K562 (cell line): ENCODE data around the gene CYP4F11. TPM values are rescaled to one million over a fixed set of nuclear protein-coding genes. Genes with fewer than 3 reads are reported as not detected.
A peak's percentile ranks its signal among the peaks of the same experiment; 100 is the strongest.

Experiments used
- ATAC-seq: fragments of 200-7000 bp; cut with Tn5 transposase; 3 replicates; pipeline ENCODE4 v1.9.1; 2020; ENCODE audit warnings: moderate library complexity
- BruUV-seq: library from RNA; stranded (reverse); fragments of 400-500 nt; replicated peaks from 2 replicates; lab custom pipeline; 2021; lab: Mats Ljungman, UMichigan
- CTCF ChIA-PET: fragments of 300-600 bp; formaldehyde crosslinking; extraction: SDS; loops from one replicate; lab custom pipeline; 2021; ENCODE audit warnings: low intra/inter-chr PET ratio; lab: Yijun Ruan, JAX
- POLR2A ChIA-PET: fragments of 300-600, 350-650 bp; sonication (Branson Sonifier 250); formaldehyde crosslinking; extraction: SDS; loops from one replicate; lab custom pipeline; 2021; ENCODE audit warnings: antibody characterized with exemption, inconsistent platforms; lab: Yijun Ruan, JAX
- DNase-seq, 4 experiments: peaks; one replicate each; pipeline versions ENCODE4 v3.0.0 to v3.0.0-alpha.2; 2011 to 2018; ENCODE audit warnings: low spot score in 3 of 4, mixed read lengths in 3 of 4; ENCODE audit errors: extremely low read depth in 1 of 4
- FAIRE-seq: peaks from 2 replicates; lab custom pipeline; 2011; peaks lifted over from hg19 to GRCh38; lab: Jason Lieb, UNC
- H2AFZ ChIP-seq: 2 replicates; pipeline ENCODE4 v1.6.0; 2011; ENCODE audit warnings: low read depth, low read length, control low read depth, inconsistent platforms
- H3K27ac ChIP-seq: fragments of 200-600 bp; 3 replicates; pipeline ENCODE4 v1.8.0; 2011; ENCODE audit warnings: low read depth, mild to moderate bottlenecking, control low read depth, inconsistent platforms, low read length, moderate library complexity, mixed read lengths; ENCODE audit errors: extremely low read depth
- H3K27me3 ChIP-seq, 2 experiments: fragments of 300-600 bp in 1 of 2; 2 replicates in 1 of 2; 3 replicates in 1 of 2; pipeline versions ENCODE4 v1.6.0 to v1.8.0; 2011; ENCODE audit warnings: inconsistent platforms in 2 of 2, low read length in 2 of 2, mild to moderate bottlenecking in 1 of 2, mixed read lengths in 1 of 2, moderate library complexity in 1 of 2; ENCODE audit not compliant: control insufficient read depth in 2 of 2, insufficient read depth in 2 of 2
- H3K36me3 ChIP-seq: fragments of 300-600 bp; 3 replicates; pipeline ENCODE4 v1.8.0; 2011; ENCODE audit warnings: mild to moderate bottlenecking, low read length, inconsistent platforms; ENCODE audit not compliant: control insufficient read depth, insufficient read depth
- H3K4me1 ChIP-seq, 2 experiments: fragments of 200-600 bp in 1 of 2; replicated peaks in 1 of 2; 2 replicates in 1 of 2; 3 replicates in 1 of 2; pipeline versions ENCODE4 v1.5.1 to v1.8.0; 2011; ENCODE audit warnings: inconsistent platforms in 2 of 2, low read length in 2 of 2, mild to moderate bottlenecking in 1 of 2, mixed read lengths in 1 of 2, moderate library complexity in 1 of 2; ENCODE audit not compliant: control insufficient read depth in 2 of 2, insufficient read depth in 2 of 2
- H3K4me2 ChIP-seq: 2 replicates; pipeline ENCODE4 v1.6.1; 2011; ENCODE audit warnings: low read length, control low read depth, inconsistent platforms, mixed read lengths; ENCODE audit not compliant: insufficient read depth
- H3K4me3 ChIP-seq: fragments of 200-600 bp; sonication (generic), shearing (Covaris generic); 2 replicates; pipeline ENCODE4 v1.5.1; 2016; ENCODE audit warnings: control low read depth, inconsistent platforms
- H3K79me2 ChIP-seq: fragments of 200-600 bp; 3 replicates; pipeline ENCODE4 v1.8.0; 2011; ENCODE audit warnings: low read length, inconsistent platforms; ENCODE audit not compliant: control insufficient read depth, insufficient read depth
- H3K9ac ChIP-seq, 2 experiments: 2 replicates each; pipeline versions ENCODE4 v1.6.0 to v1.6.1; 2011; ENCODE audit warnings: low read depth in 2 of 2, low read length in 2 of 2, control low read depth in 1 of 2, inconsistent platforms in 1 of 2, mild to moderate bottlenecking in 1 of 2, mixed read lengths in 1 of 2; ENCODE audit not compliant: insufficient read depth in 1 of 2
- H3K9me1 ChIP-seq: one replicate; pipeline ENCODE4 v1.6.0; 2011; ENCODE audit warnings: inconsistent platforms, mild to moderate bottlenecking, low read length, moderate library complexity; ENCODE audit not compliant: control insufficient read depth, insufficient read depth
- H3K9me3 ChIP-seq: replicated peaks from 2 replicates; pipeline ENCODE4 v1.5.1; 2011; ENCODE audit warnings: low read depth, low read length, inconsistent platforms; ENCODE audit not compliant: control insufficient read depth, insufficient read depth
- H4K20me1 ChIP-seq: replicated peaks from 2 replicates; pipeline ENCODE4 v1.6.1; 2011; ENCODE audit warnings: low read length, inconsistent platforms, mixed read lengths; ENCODE audit not compliant: control insufficient read depth, insufficient read depth
- JUNB ChIP-seq: fragments of 450-650 bp; formaldehyde crosslinking; conservative IDR thresholded peaks from 2 replicates; pipeline ENCODE4 v1.4.0; 2020; ENCODE audit warnings: mild to moderate bottlenecking
- NBN ChIP-seq: fragments of 450-650 bp; IDR thresholded peaks from 2 replicates; pipeline ENCODE4 v1.6.1; 2016; ENCODE audit warnings: low read depth, mild to moderate bottlenecking
- RBM25 ChIP-seq: fragments of 200-400 bp; formaldehyde crosslinking; IDR thresholded peaks from 2 replicates; pipeline ENCODE4 v1.6.1; 2018; ENCODE audit warnings: low read length, low read depth, moderate library complexity; ENCODE audit not compliant: severe bottlenecking
- WGBS: fragments of 100-300 bp; shearing (Covaris generic); methylation state at CpG from one replicate; pipeline ENCODE4 v1.1.6; 2016; ENCODE audit warnings: low coverage, mixed read lengths; ENCODE audit not compliant: insufficient coverage; ENCODE audit errors: missing lambda C conversion rate; 5-methylcytosine and 5-hydroxymethylcytosine counted together
- in situ Hi-C: fragments of 300-500 bp; cut with MboI; formaldehyde crosslinking; loops from 4 replicates; pipeline ENCODE4 v1.15.0; 2018; ENCODE audit warnings: inconsistent platforms, mixed read lengths
- intact Hi-C: fragments of 100-400 bp; cut with micrococcal nuclease; formaldehyde crosslinking; loops from 2 replicates; pipeline ENCODE4 v1.14.2; 2022
- polyA plus RNA-seq, 8 experiments: library from polyadenylated mRNA; depleted of rRNA in 4 of 8; stranded (reverse) in 5 of 8; unstranded in 3 of 8; fragments of >200 nt; fragmentation: Nextera tagmentation in 2 of 8; fragmentation: Illumina TruSeq in 1 of 8; extraction: Ambion mirVana in 2 of 8; extraction: Trizol in 1 of 8; gene quantifications; 2 replicates each; pipeline versions ENCODE4 v1.2.1 to v1.2.3, GENCODE V29; 2011 to 2014; ENCODE audit warnings: inconsistent platforms in 1 of 8, missing spikeins in 1 of 8
- total RNA-seq, 7 experiments: library from RNA; depleted of rRNA in 6 of 7; stranded (reverse); fragments of >200 nt in 6 of 7; fragmentation: Illumina TruSeq in 2 of 7; extraction: Trizol in 2 of 7; gene quantifications; 2 replicates each; pipeline versions ENCODE4 v1.2.1 to v1.2.3, GENCODE V29; 2011 to 2021; ENCODE audit warnings: low replicate concordance in 1 of 7
- TF ChIP-seq, protein P1 (sequence below): sonication (generic); formaldehyde crosslinking; IDR thresholded peaks from 2 replicates; pipeline ENCODE4 v1.8.1; 2023; ENCODE audit warnings: missing genetic modification reagents, mild to moderate bottlenecking, borderline replicate concordance

Gene CYP4F11
- total and polyA plus RNA-seq, 9 of the 15 experiments (the other 6 are each of a cell fraction or from before 2014, with no cell fraction given), result 0.03 TPM; not detected in 8

DNA sequence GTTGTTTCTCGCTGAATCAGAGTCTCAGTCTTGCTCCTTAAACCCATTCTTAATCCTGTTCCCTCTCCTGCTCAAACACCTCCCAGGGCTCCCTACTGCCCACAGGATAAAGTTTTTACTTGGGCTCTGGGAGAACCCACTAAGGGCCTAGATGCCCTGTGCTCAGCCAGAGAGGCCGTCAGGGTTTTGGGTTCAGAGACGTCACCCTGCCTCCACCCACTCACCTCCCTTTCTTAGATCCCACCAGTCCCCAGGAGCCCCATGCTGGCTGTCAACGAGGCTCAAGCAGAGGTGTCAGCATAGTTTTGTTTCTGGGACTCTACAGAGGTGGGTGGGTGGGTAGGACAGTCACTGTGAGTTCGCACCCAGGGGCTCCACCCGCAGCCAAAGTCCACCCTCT, 20.9 kb downstream of the CYP4F11 start:
- Histone ChIP-seq H3K9ac (no peak overlapping the region), H3K4me3 (no peak overlapping the region), H2AFZ (no peak overlapping the region), H3K4me2 (no peak overlapping the region), H3K9me3 (no peaks in the 10 kb centered on the region), H3K9me1 (no peaks in the 10 kb centered on the region), H3K27ac (no peak overlapping the region), H3K36me3 (no peaks in the 10 kb centered on the region), H3K27me3 (peaks cover 3 to 10% of the 10 kb centered on the region in 2 experiments; a peak in 3 of 5 replicates), H4K20me1 (no peaks in the 10 kb centered on the region), H3K4me1 (peaks cover 0 to 6% of the 10 kb centered on the region in 2 experiments; a peak in 2 of 5 replicates), H3K79me2 (no peaks in the 10 kb centered on the region)
- intact Hi-C loops (no loop called here), in situ Hi-C loops (no loop called here)
- DNase-seq (no peak), ATAC-seq (no peak), FAIRE-seq (no peak)
- TF ChIP-seq, protein P1, sequence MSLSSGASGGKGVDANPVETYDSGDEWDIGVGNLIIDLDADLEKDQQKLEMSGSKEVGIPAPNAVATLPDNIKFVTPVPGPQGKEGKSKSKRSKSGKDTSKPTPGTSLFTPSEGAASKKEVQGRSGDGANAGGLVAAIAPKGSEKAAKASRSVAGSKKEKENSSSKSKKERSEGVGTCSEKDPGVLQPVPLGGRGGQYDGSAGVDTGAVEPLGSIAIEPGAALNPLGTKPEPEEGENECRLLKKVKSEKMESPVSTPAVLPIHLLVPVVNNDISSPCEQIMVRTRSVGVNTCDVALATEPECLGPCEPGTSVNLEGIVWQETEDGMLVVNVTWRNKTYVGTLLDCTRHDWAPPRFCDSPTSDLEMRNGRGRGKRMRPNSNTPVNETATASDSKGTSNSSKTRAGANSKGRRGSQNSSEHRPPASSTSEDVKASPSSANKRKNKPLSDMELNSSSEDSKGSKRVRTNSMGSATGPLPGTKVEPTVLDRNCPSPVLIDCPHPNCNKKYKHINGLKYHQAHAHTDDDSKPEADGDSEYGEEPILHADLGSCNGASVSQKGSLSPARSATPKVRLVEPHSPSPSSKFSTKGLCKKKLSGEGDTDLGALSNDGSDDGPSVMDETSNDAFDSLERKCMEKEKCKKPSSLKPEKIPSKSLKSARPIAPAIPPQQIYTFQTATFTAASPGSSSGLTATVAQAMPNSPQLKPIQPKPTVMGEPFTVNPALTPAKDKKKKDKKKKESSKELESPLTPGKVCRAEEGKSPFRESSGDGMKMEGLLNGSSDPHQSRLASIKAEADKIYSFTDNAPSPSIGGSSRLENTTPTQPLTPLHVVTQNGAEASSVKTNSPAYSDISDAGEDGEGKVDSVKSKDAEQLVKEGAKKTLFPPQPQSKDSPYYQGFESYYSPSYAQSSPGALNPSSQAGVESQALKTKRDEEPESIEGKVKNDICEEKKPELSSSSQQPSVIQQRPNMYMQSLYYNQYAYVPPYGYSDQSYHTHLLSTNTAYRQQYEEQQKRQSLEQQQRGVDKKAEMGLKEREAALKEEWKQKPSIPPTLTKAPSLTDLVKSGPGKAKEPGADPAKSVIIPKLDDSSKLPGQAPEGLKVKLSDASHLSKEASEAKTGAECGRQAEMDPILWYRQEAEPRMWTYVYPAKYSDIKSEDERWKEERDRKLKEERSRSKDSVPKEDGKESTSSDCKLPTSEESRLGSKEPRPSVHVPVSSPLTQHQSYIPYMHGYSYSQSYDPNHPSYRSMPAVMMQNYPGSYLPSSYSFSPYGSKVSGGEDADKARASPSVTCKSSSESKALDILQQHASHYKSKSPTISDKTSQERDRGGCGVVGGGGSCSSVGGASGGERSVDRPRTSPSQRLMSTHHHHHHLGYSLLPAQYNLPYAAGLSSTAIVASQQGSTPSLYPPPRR, result no peak
- TF ChIP-seq JUNB (no peak), NBN (no peak), RBM25 (peak; percentile 49)
- 3% methylated on average over 6 of the region's 6 CpGs for WGBS
- CTCF ChIA-PET, result no interaction called here
- POLR2A ChIA-PET, result no interaction called here
- no TSS peak for BruUV-seq
